Activated CD8-positive, alpha-beta memory T cell treated with anti-CD3 and anti-CD28 coated beads, Interleukin-2, amount 50 U/mL, for 24 hours (primary cell): ENCODE data around the gene DNAJC15.

ENCODE experiments used
- DNase-seq: peaks from one replicate; pipeline ENCODE4 v3.0.0-alpha.2; 2020; ENCODE audit errors: extremely low read depth

DNAJC15 gene

GRCh38 chr13:43126420-43126819 is 103.0 kb downstream of the DNAJC15 start:
- DNase-seq: no peak

- no peak for DNase-seq
Measured at GRCh38 chr13:43127103-43127798, 103.9 kb downstream of the DNAJC15 start.

DNA sequence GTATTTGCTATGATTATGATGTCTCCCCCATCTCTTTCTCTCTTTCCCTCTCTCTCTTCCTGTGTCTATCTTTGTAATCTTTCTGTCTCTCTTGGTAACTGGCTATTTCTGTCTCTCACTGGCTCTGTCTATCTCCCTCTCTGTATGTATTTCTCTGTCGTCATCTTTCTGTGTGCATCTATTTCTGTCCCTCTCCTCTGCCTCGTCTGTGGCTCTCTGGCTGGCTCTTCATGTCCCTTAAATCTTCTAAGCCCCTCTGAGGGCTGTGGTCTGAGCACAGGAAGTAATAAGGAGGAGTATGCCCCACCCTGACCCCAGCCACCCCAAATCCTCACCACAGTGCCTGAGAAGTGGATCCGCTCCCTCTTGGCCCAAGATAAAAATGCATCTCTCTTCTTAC is 104.4 kb downstream of the DNAJC15 start:
- no peak for DNase-seq

DNA sequence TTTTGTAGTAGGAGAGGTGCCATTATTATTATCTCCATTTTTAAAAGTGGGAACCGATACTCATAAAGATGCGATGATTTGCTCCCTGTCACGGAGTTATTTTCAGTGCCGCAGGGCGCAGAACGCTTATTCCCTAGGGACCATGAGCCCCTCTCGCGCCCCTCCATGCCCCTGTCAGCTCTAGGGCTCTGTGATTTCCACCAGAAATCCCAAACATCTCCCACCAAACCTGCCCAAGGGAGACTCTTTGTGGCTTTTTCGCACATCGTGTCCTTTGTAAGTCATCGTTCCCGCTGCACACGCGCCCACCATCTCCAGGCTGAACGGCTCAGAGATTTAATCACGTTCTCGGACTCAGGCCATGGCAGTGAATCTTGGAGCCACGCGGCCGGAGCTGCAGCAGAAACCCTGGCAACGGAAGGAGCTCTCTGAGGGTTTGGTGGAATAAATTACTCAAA is 105.1 kb downstream of the DNAJC15 start:
- no peak for DNase-seq

DNA sequence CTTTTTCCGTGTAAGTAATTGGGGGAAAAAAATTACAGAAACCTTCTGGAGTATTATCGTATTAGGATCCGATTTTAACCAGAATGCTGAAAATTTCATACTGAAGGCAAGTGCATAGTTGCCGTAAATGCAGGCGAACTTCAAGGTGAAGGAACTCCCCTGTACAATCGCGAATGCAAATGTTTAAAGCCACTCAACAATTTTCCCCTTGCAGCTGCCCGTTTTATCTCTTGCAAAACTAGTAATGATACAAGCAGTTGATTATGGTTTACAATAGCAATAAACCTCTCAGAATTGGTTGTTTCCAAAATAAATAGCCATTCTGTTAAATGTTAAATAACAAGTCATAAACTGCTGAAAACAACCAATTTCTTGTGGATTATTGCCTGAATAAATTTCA is 105.7 kb downstream of the DNAJC15 start:
- DNase-seq: no peak

DNA sequence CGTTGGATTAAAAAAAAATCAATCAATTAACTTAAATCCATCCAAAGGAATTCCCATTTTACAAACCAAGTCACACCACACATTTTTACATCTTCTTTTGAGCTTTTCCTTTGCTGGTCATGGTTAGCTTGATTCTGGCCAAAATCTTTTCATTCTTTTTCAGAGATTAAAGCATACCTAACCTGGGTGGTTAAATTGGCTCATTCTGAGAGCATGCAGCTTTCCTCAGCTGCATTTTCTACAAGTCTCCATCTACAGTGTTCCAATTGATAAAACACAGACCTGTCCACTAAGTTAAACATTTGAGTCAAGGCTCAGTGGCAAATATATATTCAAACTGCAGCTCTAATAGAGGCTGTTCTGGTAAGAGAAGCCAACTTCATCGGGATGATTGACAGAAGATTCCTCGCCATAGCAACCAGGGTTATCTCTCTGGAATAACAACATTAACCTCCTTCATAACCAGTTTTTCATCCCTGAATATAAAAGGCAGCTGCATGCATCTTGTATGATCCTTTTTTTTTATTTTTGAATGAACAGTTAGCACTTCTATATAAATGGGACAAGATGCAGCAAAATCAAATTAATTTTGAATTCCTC is 106.2 kb downstream of the DNAJC15 start:
- DNase-seq: no peak

- no peak for DNase-seq
Measured at GRCh38 chr13:43132257-43132656, 108.9 kb downstream of the DNAJC15 start.

- no peak for DNase-seq
Measured at GRCh38 chr13:43132911-43133310, 109.5 kb downstream of the DNAJC15 start.

- no peak for DNase-seq
Measured at GRCh38 chr13:43133792-43134191, 110.4 kb downstream of the DNAJC15 start.

- no peak for DNase-seq
Measured at GRCh38 chr13:43134868-43135267, 111.5 kb downstream of the DNAJC15 start.

DNA sequence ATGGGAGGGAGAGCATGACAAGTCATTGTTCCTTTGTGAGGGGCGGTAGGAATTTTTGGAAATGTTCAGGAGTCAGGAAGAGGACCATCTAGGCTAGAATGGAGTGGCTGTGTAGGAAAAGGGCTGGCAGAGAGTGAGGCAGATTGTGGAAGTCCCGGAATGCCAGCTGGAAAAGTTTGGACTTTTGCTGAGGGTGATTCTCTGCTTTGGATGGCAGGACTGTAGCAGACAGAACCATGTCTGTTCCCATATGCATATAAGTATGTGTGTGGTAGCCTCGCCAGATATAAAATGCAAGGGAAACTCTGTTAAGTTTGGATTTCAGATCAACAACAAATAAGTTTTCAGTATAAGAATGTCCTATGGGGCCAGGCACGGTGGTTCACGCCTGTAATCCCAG is 112.1 kb downstream of the DNAJC15 start:
- DNase-seq: no peak

DNA sequence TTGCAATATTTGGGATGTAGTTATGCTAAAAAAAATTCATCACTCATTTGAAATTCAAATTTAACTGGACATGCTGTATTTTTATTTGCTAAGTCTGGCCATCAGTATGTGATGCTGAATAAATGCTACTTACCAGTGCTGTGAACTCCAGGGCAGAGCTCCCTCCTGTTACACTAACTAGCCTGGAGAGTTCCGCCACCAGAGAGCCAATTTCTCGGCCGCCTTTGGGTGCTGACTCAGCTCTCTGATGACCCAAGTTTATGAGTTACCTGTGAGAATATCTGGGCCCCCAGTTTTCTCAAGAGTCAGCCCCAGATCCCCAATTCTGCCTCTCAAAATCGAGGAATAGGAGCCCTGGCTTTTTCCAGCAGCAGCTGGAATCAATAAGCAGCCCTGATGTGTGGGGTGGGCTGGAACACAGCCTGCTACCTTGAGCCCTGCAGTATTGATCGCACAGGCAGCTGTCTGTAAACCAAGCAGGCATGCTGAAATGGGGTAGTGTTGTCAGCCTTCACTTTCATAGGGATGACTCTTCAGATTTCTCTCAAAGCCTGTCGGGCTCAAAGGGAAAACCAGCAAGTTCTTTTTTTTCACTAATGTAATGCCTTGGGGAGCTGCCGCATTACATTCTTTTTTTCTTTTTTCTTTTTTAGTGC is 113.7 kb downstream of the DNAJC15 start:
- DNase-seq: no peak

- no peak for DNase-seq
Measured at GRCh38 chr13:43139211-43139610, 115.8 kb downstream of the DNAJC15 start.

- no peak for DNase-seq
Measured at GRCh38 chr13:43139921-43140320, 116.5 kb downstream of the DNAJC15 start.

DNA sequence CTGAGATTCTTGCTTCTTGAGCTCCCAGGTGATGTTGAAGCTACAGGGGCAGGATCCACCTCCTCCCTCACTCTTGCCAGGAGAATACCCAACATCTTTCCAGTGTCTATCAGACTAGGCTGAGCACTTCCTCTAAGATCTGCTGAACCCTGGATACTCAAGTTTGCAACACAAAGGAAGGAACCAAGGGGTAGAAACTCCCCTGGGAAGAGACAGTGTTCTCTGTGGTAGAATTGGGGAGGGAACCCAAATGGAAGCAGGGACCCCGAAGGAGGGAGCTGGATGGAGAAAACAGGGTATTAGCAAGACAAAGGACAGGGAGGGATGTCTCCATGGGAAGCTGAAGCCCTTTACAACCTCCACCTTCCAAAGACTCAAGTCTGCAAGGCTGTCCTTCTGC is 117.6 kb downstream of the DNAJC15 start:
- no peak for DNase-seq

- no peak for DNase-seq
Measured at GRCh38 chr13:43141685-43142084, 118.3 kb downstream of the DNAJC15 start.

GRCh38 chr13:43143591-43143990 is 120.2 kb downstream of the DNAJC15 start:
- DNase-seq: no peak

DNA sequence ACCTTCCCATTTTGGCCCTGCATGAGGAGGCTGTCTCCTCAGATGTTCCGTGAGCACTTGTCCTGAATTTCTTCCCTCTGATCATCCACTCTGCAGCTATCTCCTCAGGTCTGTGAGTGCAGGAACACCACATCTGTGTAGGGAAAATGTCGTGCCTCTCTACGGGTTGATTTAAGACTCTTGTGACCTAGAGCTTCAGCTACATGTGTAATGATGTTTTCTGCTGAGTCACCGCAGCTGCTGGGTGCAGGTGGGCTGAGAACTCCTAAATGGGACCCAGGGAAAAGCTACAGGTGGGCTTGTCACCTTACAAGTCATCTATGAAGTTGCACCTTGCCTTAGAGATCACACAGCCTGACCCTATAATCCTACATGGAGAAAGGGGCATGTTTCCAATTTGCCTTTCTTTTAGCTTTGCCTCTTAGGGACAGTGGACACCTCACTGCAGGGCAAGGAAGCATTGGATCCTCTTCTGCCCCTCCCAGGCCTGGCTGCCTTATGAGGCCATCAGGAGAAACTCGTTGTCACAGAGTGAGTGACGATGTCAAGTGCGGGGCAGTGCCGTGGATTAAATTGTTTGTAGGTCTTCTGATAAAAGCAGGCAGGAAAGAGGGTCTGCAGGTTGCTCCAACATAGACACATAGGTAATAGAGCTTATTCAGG is 122.3 kb downstream of the DNAJC15 start:
- no peak for DNase-seq

DNA sequence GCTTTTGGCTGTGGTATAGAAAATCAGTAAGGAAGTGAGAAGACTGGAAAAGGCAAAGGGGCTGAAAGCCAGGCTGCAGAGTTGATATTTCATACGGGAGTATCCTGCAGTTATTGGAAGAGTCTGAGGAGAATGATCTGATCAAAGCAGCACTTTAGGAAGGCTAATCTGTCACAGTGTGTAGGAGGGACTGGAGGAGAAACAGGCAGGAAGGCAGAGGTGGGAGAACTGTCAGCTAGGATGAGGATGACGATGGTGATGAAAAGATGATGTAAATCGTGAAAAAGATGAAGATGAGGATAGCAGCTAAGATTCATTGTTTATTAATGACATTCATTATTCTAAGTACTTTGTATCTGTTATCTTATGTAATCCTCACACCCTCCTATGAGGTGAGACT is 123.0 kb downstream of the DNAJC15 start:
- no peak for DNase-seq

DNA sequence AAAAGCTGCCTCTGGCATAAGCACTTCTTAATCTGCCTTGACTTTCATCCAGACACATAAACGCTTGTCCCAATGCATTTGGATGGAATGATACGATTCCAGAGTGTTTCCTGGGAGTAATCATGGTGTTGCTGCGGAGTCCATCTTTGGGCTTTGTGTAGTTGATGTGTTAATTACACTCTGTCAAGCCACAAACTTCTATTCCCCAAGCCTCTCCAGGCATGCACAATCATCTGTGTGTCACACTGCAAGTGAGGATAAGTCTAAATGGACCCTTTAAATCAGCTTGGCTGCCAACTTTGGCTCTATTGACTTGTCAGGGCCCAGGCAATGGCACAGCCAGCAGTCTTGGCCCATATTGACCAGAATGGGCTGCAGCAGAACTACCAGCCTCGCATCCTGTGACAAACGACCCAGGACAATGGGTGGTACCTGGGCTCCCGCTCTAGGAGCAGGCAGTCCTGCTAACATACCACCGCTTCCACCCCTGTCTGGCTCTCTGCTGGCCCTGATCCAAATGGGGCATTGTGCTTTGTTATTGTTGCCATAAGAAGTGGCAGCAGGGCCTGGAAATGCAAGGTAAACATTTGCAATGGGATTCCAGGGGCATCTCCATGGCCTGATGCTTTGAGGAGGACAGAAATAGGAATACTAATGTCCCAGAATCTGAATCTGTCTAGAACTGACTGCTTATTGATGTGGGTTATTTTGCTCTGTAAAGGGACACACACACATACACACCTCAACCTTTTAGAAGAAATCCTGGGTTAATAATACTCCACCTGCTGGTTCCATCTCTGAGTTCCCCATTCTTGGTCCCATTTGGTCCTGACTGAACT is 127.2 kb downstream of the DNAJC15 start:
- DNase-seq: no peak

GRCh38 chr13:43153436-43154090 is 130.2 kb downstream of the DNAJC15 start:
- DNase-seq: no peak
